Right lobe of liver (tissue), 6 donors: ENCODE data around the gene SFRP4. TPM values are rescaled to one million over a fixed set of nuclear protein-coding genes. Genes with fewer than 3 reads are reported as not detected.
A peak's percentile ranks its signal among the peaks of the same experiment; 100 is the strongest.

Experiments
- ATAC-seq, 4 donors: fragments of 200-7000 bp; cut with Tn5 transposase; one replicate each; pipeline ENCODE4 v1.9.1; 2020; ENCODE audit warnings: mild to moderate bottlenecking in 4 of 4, moderate library complexity in 4 of 4
- DNase-seq, 3 donors: peaks; one replicate each; pipeline ENCODE4 v3.0.0-alpha.2; 2020
- H3K27ac ChIP-seq, 3 donors: fragments of 200-600 bp; one replicate each; pipeline ENCODE4 v1.8.0; 2022
- H3K27me3 ChIP-seq, 2 donors: fragments of 200-600 bp; one replicate each; pipeline ENCODE4 v1.8.0; 2022
- H3K36me3 ChIP-seq, 4 donors: fragments of 200-600 bp; sonication (generic) in 1 of 4; one replicate each; pipeline versions ENCODE4 v1.5.1 to v1.8.0; 2017 to 2022; ENCODE audit warnings: control low read depth in 1 of 4
- H3K4me1 ChIP-seq, 4 donors: fragments of 200-600 bp; sonication (generic) in 1 of 4; one replicate each; pipeline versions ENCODE4 v1.5.1 to v1.8.0; 2017 to 2022; ENCODE audit warnings: control low read depth in 1 of 4
- H3K4me3 ChIP-seq, 3 donors: fragments of 200-600 bp; one replicate each; pipeline ENCODE4 v1.8.0; 2022
- H3K9me3 ChIP-seq, 4 donors: fragments of 200-600 bp; sonication (generic) in 1 of 4; one replicate each; pipeline versions ENCODE4 v1.5.1 to v1.8.0; 2017 to 2022; ENCODE audit warnings: control low read depth in 1 of 4
- POLR2A ChIP-seq: fragments of 450-650 bp; IDR thresholded peaks from one replicate; pipeline ENCODE4 v1.6.1; 2017; ENCODE audit warnings: antibody characterized with exemption, mild to moderate bottlenecking
- WGBS: methylation state at CpG from one replicate; pipeline ENCODE4 v1.1.6; 2018; ENCODE audit warnings: low coverage, low lambda C conversion rate; ENCODE audit not compliant: insufficient coverage; ENCODE audit errors: missing lambda C conversion rate; 5-methylcytosine and 5-hydroxymethylcytosine counted together
- intact Hi-C, 2 donors: fragments of 100-400 bp; cut with DNase I; formaldehyde crosslinking; loops; one replicate each; pipeline versions ENCODE4 v1.11.2 to v1.14.1; 2022
- total RNA-seq, 6 experiments: library from RNA; depleted of rRNA in 2 of 6; stranded (reverse); fragments of >200 nt in 2 of 6; fragmentation: NEBNext Ultra II Directional in 3 of 6; extraction: Animal tissue kit (Norgen Biotek cat#: 25700) in 3 of 6; gene quantifications; one replicate each; pipeline versions ENCODE4 v1.1.0 to v1.2.4, GENCODE V29; 2016 to 2023
- TF ChIP-seq, protein P1 (sequence below), 4 donors: fragments of 200-600 bp in 3 of 4; fragments of 450-650 bp in 1 of 4; IDR thresholded peaks; one replicate each; pipeline versions ENCODE4 v1.5.1 to v1.8.0; 2016 to 2022; ENCODE audit warnings: antibody characterized with exemption in 4 of 4, mild to moderate bottlenecking in 2 of 4
- donor health status: DM: no; HTN: yes; CAD: no.
- donor health status: DM: no; HTN: no; CAD: no.
- donor health status: DM: no; HTN: no; CAD: no.
- donor health status: DM: no; HTN: yes; CAD: no.
- donor health status: DM: no; HTN: yes; CAD: no.

The SFRP4 gene
- total RNA-seq, 6 experiments from 2014 or later: 0.15 to 0.46 (median 0.37) TPM; not detected in 1

GRCh38 chr7:37942934-37943610, 26.5 kb upstream of the SFRP4 start:
- peak; percentile 88 to 98 (median 97) for ATAC-seq
- peak; percentile 82 to 91 (median 87) for DNase-seq
- 27% methylated on average over 7 of the region's 12 CpGs for WGBS

GRCh38 chr7:37933018-37933566, 16.5 kb upstream of the SFRP4 start:
- Histone ChIP-seq H3K9me3 (no peaks in the 10 kb centered on the region), H3K27ac (no peak overlapping the region), H3K4me3 (no peak overlapping the region), H3K36me3 (no peaks in the 10 kb centered on the region), H3K4me1 (no peaks in the 10 kb centered on the region), H3K27me3 (no peaks in the 10 kb centered on the region)
- no peak for DNase-seq
- TF ChIP-seq, protein P1, sequence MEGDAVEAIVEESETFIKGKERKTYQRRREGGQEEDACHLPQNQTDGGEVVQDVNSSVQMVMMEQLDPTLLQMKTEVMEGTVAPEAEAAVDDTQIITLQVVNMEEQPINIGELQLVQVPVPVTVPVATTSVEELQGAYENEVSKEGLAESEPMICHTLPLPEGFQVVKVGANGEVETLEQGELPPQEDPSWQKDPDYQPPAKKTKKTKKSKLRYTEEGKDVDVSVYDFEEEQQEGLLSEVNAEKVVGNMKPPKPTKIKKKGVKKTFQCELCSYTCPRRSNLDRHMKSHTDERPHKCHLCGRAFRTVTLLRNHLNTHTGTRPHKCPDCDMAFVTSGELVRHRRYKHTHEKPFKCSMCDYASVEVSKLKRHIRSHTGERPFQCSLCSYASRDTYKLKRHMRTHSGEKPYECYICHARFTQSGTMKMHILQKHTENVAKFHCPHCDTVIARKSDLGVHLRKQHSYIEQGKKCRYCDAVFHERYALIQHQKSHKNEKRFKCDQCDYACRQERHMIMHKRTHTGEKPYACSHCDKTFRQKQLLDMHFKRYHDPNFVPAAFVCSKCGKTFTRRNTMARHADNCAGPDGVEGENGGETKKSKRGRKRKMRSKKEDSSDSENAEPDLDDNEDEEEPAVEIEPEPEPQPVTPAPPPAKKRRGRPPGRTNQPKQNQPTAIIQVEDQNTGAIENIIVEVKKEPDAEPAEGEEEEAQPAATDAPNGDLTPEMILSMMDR (IDR thresholded peaks at IDR 0.05): no peak
- no peak for TF ChIP-seq POLR2A
- no peak for ATAC-seq
- intact Hi-C loops: no loop called here
- WGBS: 87% methylated on average over 9 of the region's 9 CpGs

More at GRCh38 chr7:37942934-37943610, 26.5 kb upstream of the SFRP4 start:
- H3K4me1 ChIP-seq: peaks cover 0 to 42% (median 9%) of the 10 kb centered on the region in 4 donors
- H3K27ac ChIP-seq: peak overlapping the region; percentile 22 to 39 (median 33)
- no peaks in the 10 kb centered on the region for H3K27me3 ChIP-seq
- intact Hi-C loops: no loop called here
- TF ChIP-seq, protein P1 (IDR thresholded peaks at IDR 0.05): no peak
- TF ChIP-seq POLR2A: no peak
- H3K4me3 ChIP-seq: no peak overlapping the region
- no peaks in the 10 kb centered on the region for H3K36me3 ChIP-seq
- H3K9me3 ChIP-seq: no peaks in the 10 kb centered on the region

- no peak overlapping the region for H3K27ac ChIP-seq
- H3K27me3 ChIP-seq: no peaks in the 10 kb centered on the region
- no peak for DNase-seq
- H3K36me3 ChIP-seq: no peaks in the 10 kb centered on the region
- 71% methylated on average over 2 of the region's 2 CpGs for WGBS
- H3K9me3 ChIP-seq: no peaks in the 10 kb centered on the region
- no peak overlapping the region for H3K4me3 ChIP-seq
- TF ChIP-seq POLR2A: no peak
- TF ChIP-seq, protein P1 (IDR thresholded peaks at IDR 0.05): no peak
- ATAC-seq: no peak
- intact Hi-C loops: no loop called here
- no peaks in the 10 kb centered on the region for H3K4me1 ChIP-seq
These were observed 15.9 kb upstream of the SFRP4 start for GRCh38 chr7:37932543-37932942.

GRCh38 chr7:37930226-37930948, 13.8 kb upstream of the SFRP4 start:
- WGBS: 88% methylated on average over 2 of the region's 5 CpGs
- no peaks in the 10 kb centered on the region for H3K4me1 ChIP-seq
- no peak overlapping the region for H3K27ac ChIP-seq
- no peak overlapping the region for H3K4me3 ChIP-seq
- no peaks in the 10 kb centered on the region for H3K27me3 ChIP-seq
- TF ChIP-seq, protein P1 (IDR thresholded peaks at IDR 0.05): no peak
- TF ChIP-seq POLR2A: no peak
- H3K36me3 ChIP-seq: no peaks in the 10 kb centered on the region
- intact Hi-C loops: no loop called here
- H3K9me3 ChIP-seq: no peaks in the 10 kb centered on the region
- no peak for ATAC-seq
- no peak for DNase-seq
